AG04449 (cell line): Measurements from ENCODE around the gene DNAI1.

ENCODE experiments used
- CTCF ChIA-PET: fragments of 350-600 bp; formaldehyde crosslinking; extraction: SDS; loops from one replicate; lab custom pipeline; 2021; ENCODE audit warnings: antibody characterized with exemption; lab: Yijun Ruan, JAX
- POLR2A ChIA-PET: fragments of 400-600, 350-600 bp; formaldehyde crosslinking; extraction: SDS; loops from one replicate; lab custom pipeline; 2020; ENCODE audit warnings: antibody characterized with exemption, inconsistent platforms; lab: Yijun Ruan, JAX
- DNase-seq: peaks from one replicate; pipeline ENCODE4 v3.0.0-alpha.2; 2010; ENCODE audit warnings: low read depth, low spot score
- H3K4me3 ChIP-seq: 2 replicates; pipeline ENCODE4 v1.5.1; 2011; ENCODE audit warnings: low read depth, mild to moderate bottlenecking, control low read depth, low read length
- CTCF ChIP-seq: IDR thresholded peaks from one replicate; pipeline ENCODE4 v1.5.1; 2011; ENCODE audit warnings: mild to moderate bottlenecking, moderate library complexity, low read length, control low read depth, inconsistent platforms; ENCODE audit not compliant: insufficient read depth; ENCODE audit errors: missing control alignments

Gene DNAI1

GRCh38 chr9:34512131-34513078 lies 53.8 kb downstream of the DNAI1 start:
- ChIA-PET CTCF (interaction anchor here (1.0 to 11.1 kb wide), 7 partner anchors 10 to 109 kb away, joined by 3 to 97 read pairs (median 5); partner anchors contain the start of gene ENHO), POLR2A (interaction anchor here (1.4 kb wide), 1 partner anchor 11 kb away, joined by 3 read pairs; no protein-coding TSS in a partner anchor)
- no peak overlapping the region for H3K4me3 ChIP-seq

GRCh38 chr9:34513567-34514214 lies 55.1 kb downstream of the DNAI1 start:
- H3K4me3 ChIP-seq = no peak overlapping the region
- CTCF ChIA-PET = interaction anchor here (0.8 to 11.1 kb wide), 8 partner anchors 10 to 121 kb away, joined by 3 to 97 read pairs (median 4); partner anchors contain the start of gene ENHO
- POLR2A ChIA-PET = interaction anchor here (1.4 kb wide), 1 partner anchor 12 kb away, joined by 3 read pairs; no protein-coding TSS in a partner anchor
- TF ChIP-seq CTCF = no peak
- DNase-seq = no peak

More at GRCh38 chr9:34512131-34513078, 53.8 kb downstream of the DNAI1 start:
- no peak for DNase-seq
- TF ChIP-seq CTCF = no peak

- no peak for DNase-seq
- H3K4me3 ChIP-seq = no peak overlapping the region
- ChIA-PET CTCF (interaction anchor here (0.8 to 11.1 kb wide), 5 partner anchors 9 to 120 kb away, joined by 3 to 97 read pairs (median 4); partner anchors contain the start of gene ENHO), POLR2A (no interaction called here)
- no peak for TF ChIP-seq CTCF
Observed at GRCh38 chr9:34514401-34514800, 55.8 kb downstream of the DNAI1 start.

GRCh38 chr9:34514816-34515215 lies 56.2 kb downstream of the DNAI1 start:
- POLR2A ChIA-PET = no interaction called here

GRCh38 chr9:34515959-34516358 lies 57.4 kb downstream of the DNAI1 start:
- TF ChIP-seq CTCF = no peak
- CTCF ChIA-PET = interaction anchor here (1.6 to 11.1 kb wide), 2 partner anchors 14 to 75 kb away, joined by 4 to 97 read pairs; no protein-coding TSS in a partner anchor
- POLR2A ChIA-PET = no interaction called here
- no peak overlapping the region for H3K4me3 ChIP-seq
- no peak for DNase-seq

More at GRCh38 chr9:34514816-34515215, 56.2 kb downstream of the DNAI1 start:
- H3K4me3 ChIP-seq = no peak overlapping the region
- DNase-seq = no peak
- TF ChIP-seq CTCF = no peak
- CTCF ChIA-PET = interaction anchor here (1.6 to 11.1 kb wide), 2 partner anchors 13 to 76 kb away, joined by 4 to 97 read pairs; no protein-coding TSS in a partner anchor
